Transverse colon (tissue), 4 donors: ENCODE results near the gene DST. TPM values are rescaled to one million over a fixed set of nuclear protein-coding genes. Genes with fewer than 3 reads are reported as not detected.
A peak's percentile ranks its signal among the peaks of the same experiment; 100 is the strongest.

Experiments used
- DNase-seq: peaks from one replicate; pipeline ENCODE4 v3.0.0-alpha.2; 2019
- H3K27ac ChIP-seq, 4 donors: fragments of 200-600 bp; sonication (generic); 2 replicates each; pipeline ENCODE4 v1.5.1; 2016 to 2018; ENCODE audit warnings: inconsistent platforms in 4 of 4
- H3K27me3 ChIP-seq: fragments of 200-600 bp; sonication (generic); 2 replicates; pipeline ENCODE4 v1.5.1; 2017; ENCODE audit warnings: inconsistent platforms
- H3K36me3 ChIP-seq, 4 donors: fragments of 200-600 bp; sonication (generic); 2 replicates each; pipeline ENCODE4 v1.5.1; 2017 to 2019; ENCODE audit warnings: inconsistent platforms in 4 of 4
- H3K4me1 ChIP-seq, 4 donors: fragments of 200-600 bp; sonication (generic); 2 replicates each; pipeline ENCODE4 v1.5.1; 2017 to 2020; ENCODE audit warnings: inconsistent platforms in 4 of 4
- H3K4me3 ChIP-seq, 4 donors: fragments of 200-600 bp; sonication (generic); 1 replicate in 1 of 4; 2 replicates in 3 of 4; pipeline versions ENCODE4 v1.5.1 to v1.6.1; 2017 to 2019; ENCODE audit warnings: inconsistent platforms in 4 of 4
- H3K9me3 ChIP-seq, 2 donors: fragments of 200-600 bp; sonication (generic); 2 replicates each; pipeline ENCODE4 v1.5.1; 2017 to 2019; ENCODE audit warnings: inconsistent platforms in 2 of 2
- EP300 ChIP-seq: sonication (generic); formaldehyde crosslinking; IDR thresholded peaks from one replicate; pipeline ENCODE4 v1.6.1; 2017; ENCODE audit warnings: antibody characterized with exemption, low read depth
- POLR2A ChIP-seq: fragments of 450-650 bp; IDR thresholded peaks from one replicate; pipeline ENCODE4 v1.6.1; 2016; ENCODE audit warnings: antibody characterized with exemption, mild to moderate bottlenecking, moderate library complexity
- POLR2AphosphoS5 ChIP-seq, 3 donors: sonication (generic); formaldehyde crosslinking; IDR thresholded peaks; one replicate each; pipeline ENCODE4 v1.6.1; 2016; ENCODE audit warnings: antibody characterized with exemption in 3 of 3
- WGBS, 2 donors: methylation state at CpG; one replicate each; pipeline ENCODE4 v1.1.5; 2018; ENCODE audit warnings: low coverage in 1 of 2; 5-methylcytosine and 5-hydroxymethylcytosine counted together
- in situ Hi-C, 4 donors: fragments of 200-750 bp; cut with MboI; loops; one replicate each; pipeline versions ENCODE4 v1.15.0 to v1.15.1; 2017; ENCODE audit warnings: low sequenced_read_pairs in 3 of 4, low pct_ligation_motif_present in 1 of 4, low pct_unique_long_range_greater_than_20kb in 1 of 4
- intact Hi-C: fragments of 100-400 bp; cut with DNase I; formaldehyde crosslinking; loops from one replicate; pipeline ENCODE4 v1.15.1; 2023; ENCODE audit warnings: low total_unique reads
- total RNA-seq, 4 donors: library from RNA; depleted of rRNA; stranded (reverse); fragments of >200 nt; gene quantifications; one replicate each; pipeline ENCODE4 v1.1.0, GENCODE V29; 2016
- TF ChIP-seq, protein P1 (sequence below), 5 experiments: fragments of 200-600 bp in 3 of 5; fragments of 450-650 bp in 2 of 5; sonication (generic) in 3 of 5; IDR thresholded peaks; 1 replicate in 2 of 5; 2 replicates in 3 of 5; pipeline ENCODE4 v1.5.1; 2016 to 2017; ENCODE audit warnings: antibody characterized with exemption in 5 of 5, inconsistent platforms in 3 of 5, mild to moderate bottlenecking in 2 of 5, moderate library complexity in 1 of 5

The DST gene
- total RNA-seq, 4 donors from 2014 or later = 280 to 535 (median 428) TPM

DNA sequence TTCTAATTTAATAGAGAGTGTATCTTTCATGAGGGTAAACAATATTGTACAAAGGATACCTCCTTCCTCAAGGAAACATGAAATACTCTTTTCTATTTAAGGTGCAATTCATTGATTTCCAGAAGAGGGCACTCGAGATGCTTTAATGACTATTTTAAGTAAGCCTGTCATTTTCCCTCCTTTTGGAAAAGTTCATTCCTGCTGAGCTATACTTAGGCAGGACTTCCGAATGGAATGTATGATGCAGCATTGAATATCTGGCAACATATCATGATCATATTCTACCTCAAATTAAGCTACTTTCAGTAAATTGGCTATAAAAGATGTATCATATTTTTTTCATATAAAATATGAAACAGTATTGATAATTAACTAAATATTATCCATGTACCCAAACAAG lies 5.0 kb downstream of the DST start:
- peaks cover 0 to 39% (median 1%) of the 10 kb centered on the region in 4 donors for H3K36me3 ChIP-seq
- H3K27ac ChIP-seq = peak overlapping the region in 2 of 4 donors; percentile 8 to 48
- no peak overlapping the region for H3K4me3 ChIP-seq
- WGBS, 2 donors = 0 to 7% methylated on average over 2 of the region's 2 CpGs
- no peak for TF ChIP-seq POLR2A
- TF ChIP-seq, protein P1, sequence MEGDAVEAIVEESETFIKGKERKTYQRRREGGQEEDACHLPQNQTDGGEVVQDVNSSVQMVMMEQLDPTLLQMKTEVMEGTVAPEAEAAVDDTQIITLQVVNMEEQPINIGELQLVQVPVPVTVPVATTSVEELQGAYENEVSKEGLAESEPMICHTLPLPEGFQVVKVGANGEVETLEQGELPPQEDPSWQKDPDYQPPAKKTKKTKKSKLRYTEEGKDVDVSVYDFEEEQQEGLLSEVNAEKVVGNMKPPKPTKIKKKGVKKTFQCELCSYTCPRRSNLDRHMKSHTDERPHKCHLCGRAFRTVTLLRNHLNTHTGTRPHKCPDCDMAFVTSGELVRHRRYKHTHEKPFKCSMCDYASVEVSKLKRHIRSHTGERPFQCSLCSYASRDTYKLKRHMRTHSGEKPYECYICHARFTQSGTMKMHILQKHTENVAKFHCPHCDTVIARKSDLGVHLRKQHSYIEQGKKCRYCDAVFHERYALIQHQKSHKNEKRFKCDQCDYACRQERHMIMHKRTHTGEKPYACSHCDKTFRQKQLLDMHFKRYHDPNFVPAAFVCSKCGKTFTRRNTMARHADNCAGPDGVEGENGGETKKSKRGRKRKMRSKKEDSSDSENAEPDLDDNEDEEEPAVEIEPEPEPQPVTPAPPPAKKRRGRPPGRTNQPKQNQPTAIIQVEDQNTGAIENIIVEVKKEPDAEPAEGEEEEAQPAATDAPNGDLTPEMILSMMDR (IDR thresholded peaks at IDR 0.05) = peak; percentile 58 to 75 (median 64)
- H3K9me3 ChIP-seq = no peaks in the 10 kb centered on the region
- no peak for DNase-seq
- H3K4me1 ChIP-seq = peaks cover 0 to 5% (median under 1%) of the 10 kb centered on the region in 4 donors
- in situ Hi-C loops (loop anchor here in 3 of 4 donors (5.0 to 25.0 kb wide), 3 partner anchors 60 to 675 kb away; partner anchors contain the start of gene PRIM2 (in 1 of the 3)), intact Hi-C loops (loop anchor here (2.0 to 5.0 kb wide), 2 partner anchors 61 to 215 kb away; no protein-coding TSS in a partner anchor)
- no peaks in the 10 kb centered on the region for H3K27me3 ChIP-seq

DNA sequence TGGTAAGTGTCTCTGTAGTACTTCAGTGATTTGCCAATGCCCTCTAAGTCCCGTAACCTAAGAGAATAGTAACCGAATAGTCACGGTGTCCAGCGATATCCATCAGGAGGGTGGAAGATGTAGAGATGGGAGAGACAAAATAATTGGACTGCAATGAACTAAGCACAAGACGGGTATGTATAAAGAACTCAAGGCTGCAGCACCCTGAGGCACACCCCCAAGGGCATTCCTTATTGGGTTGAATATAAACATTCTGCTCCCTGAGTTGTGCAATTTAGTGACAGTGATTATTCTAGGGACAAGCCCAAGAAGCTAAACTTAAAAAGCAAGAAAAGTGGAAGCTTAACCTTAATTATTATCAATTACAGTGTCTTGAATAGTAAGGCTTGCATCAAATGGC lies 14.6 kb downstream of the DST start:
- in situ Hi-C loops = loop anchor here in 2 of 4 donors (25.0 kb wide), 2 partner anchors 234 to 684 kb away; partner anchors contain the start of gene PRIM2 (in 1 of the 2)
- intact Hi-C loops = no loop called here
- Histone ChIP-seq H3K9me3 (no peaks in the 10 kb centered on the region), H3K36me3 (peaks cover 0 to 35% (median 13%) of the 10 kb centered on the region in 4 donors), H3K4me1 (no peaks in the 10 kb centered on the region), H3K27ac (no peak overlapping the region), H3K4me3 (no peak overlapping the region), H3K27me3 (no peaks in the 10 kb centered on the region)
- DNase-seq = no peak
- no peak for TF ChIP-seq POLR2A
- TF ChIP-seq, protein P1 (IDR thresholded peaks at IDR 0.05) = no peak
- no peak for TF ChIP-seq POLR2AphosphoS5 (IDR thresholded peaks at IDR 0.05)
- no peak for TF ChIP-seq EP300
- WGBS, 2 donors = 91 to 94% methylated on average over 5 of the region's 5 CpGs

DNA sequence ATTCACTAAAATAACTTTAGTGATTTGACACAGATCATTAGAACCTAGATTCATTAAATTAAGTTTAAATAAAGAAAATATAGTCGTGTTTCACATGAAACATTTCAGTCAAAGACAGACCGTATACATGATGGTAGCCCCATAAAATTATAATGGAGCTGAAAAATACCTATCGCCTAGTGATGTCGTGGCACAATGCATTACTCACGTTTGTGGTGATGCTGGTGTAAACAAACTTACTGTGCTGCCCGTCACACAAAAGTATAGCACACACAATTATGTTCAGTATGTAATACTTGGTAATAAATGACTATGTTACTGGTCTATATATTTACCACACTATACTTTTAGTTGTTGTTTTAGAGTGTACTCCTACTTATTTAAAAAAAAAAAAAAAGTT lies 17.3 kb downstream of the DST start:
- Histone ChIP-seq H3K27ac (no peak overlapping the region), H3K36me3 (peaks cover 0 to 37% (median 15%) of the 10 kb centered on the region in 4 donors), H3K27me3 (no peaks in the 10 kb centered on the region), H3K4me3 (no peak overlapping the region), H3K4me1 (no peaks in the 10 kb centered on the region), H3K9me3 (no peaks in the 10 kb centered on the region)
- TF ChIP-seq EP300 = no peak
- no peak for TF ChIP-seq POLR2AphosphoS5 (IDR thresholded peaks at IDR 0.05)
- TF ChIP-seq, protein P1 (IDR thresholded peaks at IDR 0.05) = no peak
- TF ChIP-seq POLR2A = no peak
- intact Hi-C loops = no loop called here
- in situ Hi-C loops = loop anchor here in 2 of 4 donors (25.0 kb wide), 2 partner anchors 237 to 687 kb away; partner anchors contain the start of gene PRIM2 (in 1 of the 2)
- WGBS, 2 donors = 81 to 82% methylated on average over 6 of the region's 6 CpGs
- no peak for DNase-seq

DNA sequence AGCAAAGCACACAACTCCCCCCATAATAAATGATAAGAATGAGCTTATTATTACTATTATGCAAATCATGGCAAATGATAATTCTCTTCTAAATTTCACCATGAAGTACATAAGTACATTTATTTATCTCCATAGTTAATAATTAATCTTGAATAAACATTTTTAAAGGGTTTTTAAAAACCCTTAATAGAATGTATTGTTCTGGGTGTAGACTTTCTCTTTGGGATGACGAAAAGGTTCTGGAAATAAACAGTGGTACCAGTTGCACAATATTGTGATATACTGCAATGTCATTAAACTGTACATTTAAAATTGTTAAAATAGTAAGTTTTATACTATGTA lies 18.0 kb downstream of the DST start:
- WGBS, 2 donors = 84 to 100% methylated on average over 1 of the region's 1 CpG
- in situ Hi-C loops (loop anchor here in 2 of 4 donors (25.0 kb wide), 2 partner anchors 238 to 688 kb away; partner anchors contain the start of gene PRIM2 (in 1 of the 2)), intact Hi-C loops (no loop called here)
- no peaks in the 10 kb centered on the region for H3K27me3 ChIP-seq
- H3K4me3 ChIP-seq = no peak overlapping the region
- no peaks in the 10 kb centered on the region for H3K9me3 ChIP-seq
- no peak overlapping the region for H3K27ac ChIP-seq
- H3K36me3 ChIP-seq = peaks cover 0 to 41% (median 15%) of the 10 kb centered on the region in 4 donors
- H3K4me1 ChIP-seq = no peaks in the 10 kb centered on the region
- no peak for TF ChIP-seq EP300
- TF ChIP-seq, protein P1 (IDR thresholded peaks at IDR 0.05) = no peak
- TF ChIP-seq POLR2AphosphoS5 (IDR thresholded peaks at IDR 0.05) = no peak
- DNase-seq = no peak
